Testis (tissue), 5 donors: ENCODE results near the gene COL16A1. TPM values are rescaled to one million over a fixed set of nuclear protein-coding genes. Genes with fewer than 3 reads are reported as not detected.

Source experiments
- DNase-seq: peaks from one replicate; pipeline ENCODE4 v3.0.0-alpha.2; 2019
- H3K27ac ChIP-seq, 2 donors: fragments of 200-600 bp; sonication (generic); one replicate each; pipeline ENCODE4 v1.5.1; 2019
- H3K27me3 ChIP-seq: fragments of 200-600 bp; sonication (generic); one replicate; pipeline ENCODE4 v1.5.1; 2019
- H3K36me3 ChIP-seq: fragments of 200-600 bp; sonication (generic); one replicate; pipeline ENCODE4 v1.5.1; 2017; ENCODE audit warnings: low read depth; ENCODE audit errors: missing control alignments
- H3K4me1 ChIP-seq: fragments of 200-600 bp; sonication (generic); one replicate; pipeline ENCODE4 v1.5.1; 2019
- H3K4me3 ChIP-seq, 2 donors: fragments of 200-600 bp; sonication (generic); one replicate each; pipeline ENCODE4 v1.5.1; 2017 to 2019
- H3K9me3 ChIP-seq: fragments of 200-600 bp; sonication (generic); one replicate; pipeline ENCODE4 v1.5.1; 2017
- CTCF ChIP-seq, 3 experiments: fragments of 450-650 bp in 2 of 3; fragments of 200-600 bp in 1 of 3; sonication (generic) in 1 of 3; IDR thresholded peaks; one replicate each; pipeline ENCODE4 v1.5.1; 2016 to 2019; ENCODE audit warnings: antibody characterized with exemption in 3 of 3, mild to moderate bottlenecking in 2 of 3, moderate library complexity in 1 of 3
- POLR2A ChIP-seq: fragments of 450-650 bp; IDR thresholded peaks from one replicate; pipeline ENCODE4 v1.6.1; 2017; ENCODE audit warnings: antibody characterized with exemption, mild to moderate bottlenecking, moderate library complexity
- WGBS, 2 donors: methylation state at CpG; one replicate each; pipeline ENCODE4 v1.1.5; 2018; 5-methylcytosine and 5-hydroxymethylcytosine counted together
- intact Hi-C: fragments of 100-400 bp; cut with DNase I; formaldehyde crosslinking; loops from one replicate; pipeline ENCODE4 v1.15.1; 2023; ENCODE audit warnings: low total_unique reads
- long read RNA-seq, 2 donors: transcript quantifications; one replicate each; lab custom pipeline, GENCODE V29; 2026
- polyA plus RNA-seq: library from polyadenylated mRNA; stranded (reverse); fragments of 350-450 nt; fragmentation: Illumina TruSeq; extraction: RNeasy Lipid Tissue Mini Kit (QIAGEN cat#74804); gene quantifications from one replicate; pipeline ENCODE4 v1.2.3, GENCODE V29; 2014; ENCODE audit warnings: low read depth, low replicate concordance; ENCODE audit not compliant: insufficient read depth
- total RNA-seq, 2 donors: library from RNA; depleted of rRNA; stranded (reverse); fragments of >200 nt; gene quantifications; one replicate each; pipeline ENCODE4 v1.2.3, GENCODE V29; 2016

COL16A1 gene
- total RNA-seq, result 100 to 1,000 TPM; 101 to 120 TPM
- polyA plus RNA-seq, result 96.4 TPM
- long read RNA-seq, donor 1, full-length matches to known transcripts, result 3 of 23 reads
- long read RNA-seq, donor 1, partial matches to known transcripts, result 20 of 23 reads
- long read RNA-seq, donor 1, other reads (novel, unspliced or antisense), result 0 of 23 reads
- long read RNA-seq, donor 2, partial matches to known transcripts, result 11 of 11 reads
- long read RNA-seq, donor 2, other reads (novel, unspliced or antisense), result 0 of 11 reads

GRCh38 chr1:31703431-31704270 is at the start of gene COL16A1:
Gene COL16A1, minus strand, starts transcription at chr1:31704017. Its CDS starts 1,824 bp downstream, at chr1:31702193.
- WGBS, 2 donors, result 10 to 22% methylated on average over 14 to 40 of the region's 40 CpGs
- Histone ChIP-seq H3K4me1 (peaks cover 30% of the 10 kb centered on the region), H3K9me3 (no peaks in the 10 kb centered on the region), H3K4me3 (peak within 1 kb of the TSS; percentile 49 to 52), H3K27ac (peak within 1 kb of the TSS; percentile 69 to 82), H3K36me3 (no peaks in the 10 kb centered on the region), H3K27me3 (no peaks in the 10 kb centered on the region)
- intact Hi-C loops, result no loop called here
- TF ChIP-seq POLR2A (no peak), CTCF (IDR thresholded peaks at IDR 0.05) (no peak)
- peak; percentile 79 for DNase-seq

- Histone ChIP-seq H3K27ac (no peak overlapping the region), H3K4me1 (peaks cover 49% of the 10 kb centered on the region), H3K36me3 (no peaks in the 10 kb centered on the region), H3K27me3 (no peaks in the 10 kb centered on the region), H3K4me3 (no peak overlapping the region), H3K9me3 (no peaks in the 10 kb centered on the region)
- intact Hi-C loops, result no loop called here
- peak; percentile 46 for DNase-seq
- WGBS, 2 donors, result 70 to 72% methylated on average over 12 of the region's 12 CpGs
- no peak for TF ChIP-seq POLR2A
- TF ChIP-seq CTCF (IDR thresholded peaks at IDR 0.05), result no peak
Measured at GRCh38 chr1:31752952-31753475, 49.2 kb upstream of the COL16A1 start.

GRCh38 chr1:31752258-31752657 is 48.4 kb upstream of the COL16A1 start:
- no peaks in the 10 kb centered on the region for H3K27me3 ChIP-seq
- 52 to 57% methylated on average over 4 to 7 of the region's 7 CpGs for WGBS, 2 donors
- H3K9me3 ChIP-seq, result no peaks in the 10 kb centered on the region
- DNase-seq, result no peak
- no peak overlapping the region for H3K4me3 ChIP-seq
- peaks cover 49% of the 10 kb centered on the region for H3K4me1 ChIP-seq
- intact Hi-C loops, result no loop called here
- H3K36me3 ChIP-seq, result no peaks in the 10 kb centered on the region
- H3K27ac ChIP-seq, result peak overlapping the region in 1 of 2 donors; percentile 29
- TF ChIP-seq CTCF (IDR thresholded peaks at IDR 0.05) (no peak), POLR2A (no peak)

- no peak for TF ChIP-seq CTCF (IDR thresholded peaks at IDR 0.05)
- no peak for TF ChIP-seq POLR2A
- Histone ChIP-seq H3K4me1 (peaks cover 49% of the 10 kb centered on the region), H3K9me3 (no peaks in the 10 kb centered on the region), H3K27me3 (no peaks in the 10 kb centered on the region), H3K36me3 (no peaks in the 10 kb centered on the region), H3K4me3 (no peak overlapping the region), H3K27ac (peak overlapping the region in 1 of 2 donors; percentile 29)
- DNase-seq, result peak; percentile 76
- intact Hi-C loops, result no loop called here
- 55 to 89% methylated on average over 3 to 5 of the region's 5 CpGs for WGBS, 2 donors
Measured at GRCh38 chr1:31751822-31752241, 48.0 kb upstream of the COL16A1 start.
